ENCODE measurements around the gene KCNQ1. TPM values are rescaled to one million over a fixed set of nuclear protein-coding genes. Genes with fewer than 3 reads are reported as not detected.

KCNQ1 gene
- total RNA-seq, 2 experiments from 2014 or later: 9.1 to 10.9 TPM

DNA sequence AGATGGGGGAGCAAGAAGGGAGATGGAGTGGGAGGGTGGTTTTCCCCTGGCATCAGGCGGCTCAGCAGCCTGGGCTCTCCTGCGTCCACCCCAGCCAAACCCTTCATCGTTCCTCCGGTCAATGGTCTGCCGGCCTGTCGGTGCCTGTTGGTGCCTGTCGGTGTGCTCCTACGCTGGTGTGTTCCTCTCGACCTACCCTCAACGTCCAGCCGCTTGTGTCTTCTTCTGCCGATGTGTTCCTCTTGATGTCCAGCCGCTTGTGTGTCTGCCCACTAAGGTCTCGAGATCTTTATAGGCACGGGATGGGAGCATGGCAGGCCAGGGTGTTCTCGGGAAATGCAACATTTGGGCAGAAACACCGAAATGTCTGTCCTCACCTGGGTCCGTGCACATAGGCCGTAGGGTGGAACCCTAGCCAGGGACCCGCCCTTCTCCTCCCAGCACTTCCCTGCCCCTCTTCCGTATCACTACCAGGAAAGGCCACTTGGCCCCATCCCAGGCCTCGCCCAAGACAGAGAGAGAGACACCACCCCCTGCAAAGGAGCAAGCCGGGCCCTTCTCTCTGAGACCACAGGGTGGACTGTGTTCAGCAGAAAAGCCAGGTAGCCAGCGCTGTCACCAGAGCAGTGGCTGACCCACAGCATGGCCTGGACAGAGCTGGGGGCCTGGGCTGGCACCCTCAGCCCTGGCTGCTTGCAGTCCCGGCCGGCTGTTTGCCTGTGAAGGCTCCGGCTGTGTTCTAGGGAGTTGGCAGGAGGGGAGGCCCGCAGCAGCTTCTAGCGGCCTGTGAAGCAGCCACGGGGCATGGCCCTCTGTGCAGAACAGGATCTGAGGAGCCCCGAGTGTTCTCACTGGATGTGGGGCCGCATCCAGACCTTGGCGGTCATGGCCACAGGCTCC, 316.6 kb downstream of the KCNQ1 start:
- H3K27me3 Mint-ChIP-seq: no peaks in the 10 kb centered on the region
- no peaks in the 10 kb centered on the region for H3K9me3 Mint-ChIP-seq (ENCODE audit: low read depth)
- no peaks in the 10 kb centered on the region for H3K4me1 Mint-ChIP-seq
- CTCF ChIA-PET: no interaction called here
- POLR2A ChIA-PET: no interaction called here
- DNase-seq (peak; percentile 1), ATAC-seq (no peak)
- intact Hi-C loops (cut with DNase I, micrococcal nuclease): no loop called here
- H3K27ac Mint-ChIP-seq: no peak overlapping the region
- peaks cover 2% of the 10 kb centered on the region for H3K36me3 Mint-ChIP-seq (ENCODE audit: low read depth)
- no peak overlapping the region for H3K4me3 Mint-ChIP-seq

DNA sequence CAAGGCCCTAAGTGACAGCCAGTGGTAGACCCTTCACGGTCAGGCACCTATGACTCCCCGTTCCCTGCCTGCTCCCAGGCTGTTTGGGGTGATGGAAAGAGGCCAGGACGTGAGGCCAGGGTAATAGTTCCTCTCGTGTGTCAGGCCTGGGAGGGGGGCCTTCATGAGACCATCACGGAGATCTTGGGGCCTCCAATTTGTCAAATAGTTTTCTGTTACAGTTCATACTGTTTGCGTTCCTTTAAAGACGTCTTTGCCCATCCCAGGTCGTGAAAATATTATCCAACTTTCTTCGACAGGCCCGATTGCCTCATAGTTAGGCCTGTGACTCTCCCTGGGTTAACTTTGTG, 317.2 kb downstream of the KCNQ1 start:
- H3K4me3 Mint-ChIP-seq: no peak overlapping the region
- H3K9me3 Mint-ChIP-seq (ENCODE audit: low read depth): no peaks in the 10 kb centered on the region
- no peak overlapping the region for H3K27ac Mint-ChIP-seq
- CTCF ChIA-PET: no interaction called here
- DNase-seq: no peak
- POLR2A ChIA-PET: no interaction called here
- peaks cover 2% of the 10 kb centered on the region for H3K36me3 Mint-ChIP-seq (ENCODE audit: low read depth)
- no peak for ATAC-seq
- intact Hi-C loops (cut with DNase I, micrococcal nuclease): no loop called here
- no peaks in the 10 kb centered on the region for H3K27me3 Mint-ChIP-seq
- H3K4me1 Mint-ChIP-seq: no peaks in the 10 kb centered on the region

DNA sequence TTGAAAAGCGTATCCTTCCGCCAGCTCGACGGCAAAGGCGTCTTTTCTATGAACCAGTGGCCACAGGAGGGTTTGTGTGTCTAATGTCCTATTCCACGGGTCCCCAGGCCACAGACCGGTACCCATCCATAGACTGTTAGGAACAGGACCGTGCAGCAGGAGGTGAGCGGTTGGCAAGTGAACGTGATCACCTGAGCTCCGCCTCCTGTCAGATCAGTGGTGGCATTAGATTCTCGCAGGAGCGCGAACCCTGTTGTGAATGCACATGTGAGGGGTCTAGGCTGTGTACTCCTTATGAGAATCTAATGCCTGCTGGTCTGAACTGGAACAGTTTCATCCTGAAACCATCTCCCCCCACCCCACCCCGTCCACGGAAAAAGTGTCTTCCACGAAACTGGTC, 317.6 kb downstream of the KCNQ1 start:
- no peaks in the 10 kb centered on the region for H3K27me3 Mint-ChIP-seq
- ChIA-PET CTCF (no interaction called here), POLR2A (no interaction called here)
- H3K4me1 Mint-ChIP-seq: no peaks in the 10 kb centered on the region
- no peak overlapping the region for H3K4me3 Mint-ChIP-seq
- H3K36me3 Mint-ChIP-seq (ENCODE audit: low read depth): peaks cover 2% of the 10 kb centered on the region
- DNase-seq (peak; percentile 2), ATAC-seq (no peak)
- no peak overlapping the region for H3K27ac Mint-ChIP-seq
- H3K9me3 Mint-ChIP-seq (ENCODE audit: low read depth): no peaks in the 10 kb centered on the region
- intact Hi-C loops (cut with DNase I, micrococcal nuclease): no loop called here

DNA sequence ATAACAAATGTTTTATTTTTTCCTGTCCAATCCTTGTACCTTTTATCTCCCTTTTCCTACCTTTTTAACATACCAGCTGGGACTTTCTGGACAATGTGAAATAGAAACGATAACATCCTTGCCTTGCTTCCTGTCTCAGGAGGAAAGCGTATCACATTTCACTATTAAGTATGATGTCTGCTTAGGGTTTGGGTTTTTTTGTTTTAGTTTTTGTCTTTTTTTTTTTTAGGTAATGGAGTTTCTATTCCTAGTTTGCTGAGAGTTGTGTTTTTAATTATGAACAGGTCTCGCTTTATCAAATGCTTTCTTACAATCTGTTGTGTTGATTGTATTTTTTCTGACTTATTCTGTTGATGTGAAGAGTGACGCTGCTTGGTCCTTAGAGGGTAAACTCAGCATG, 319.2 kb downstream of the KCNQ1 start:
- POLR2A ChIA-PET: no interaction called here
- intact Hi-C loops (cut with DNase I, micrococcal nuclease): no loop called here
- peaks cover 2% of the 10 kb centered on the region for H3K36me3 Mint-ChIP-seq (ENCODE audit: low read depth)

DNA sequence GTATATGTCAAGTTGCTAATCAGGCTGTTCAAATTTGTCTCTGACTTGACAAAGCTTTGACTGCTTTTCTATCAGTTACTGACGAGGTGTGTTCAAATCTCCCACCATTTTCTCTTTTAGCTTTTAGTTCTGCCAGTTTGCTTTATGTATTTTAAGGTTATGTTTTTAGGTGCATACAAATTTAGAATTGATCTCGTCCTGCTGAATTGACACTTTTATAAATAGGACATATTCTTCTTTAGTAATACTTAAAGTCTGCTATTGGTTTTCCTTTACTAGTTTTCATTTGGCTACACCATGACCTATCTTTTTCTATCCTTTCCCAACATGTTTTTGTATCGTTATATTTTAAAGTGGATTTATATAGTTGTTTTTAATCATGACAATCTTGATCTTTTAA, 320.7 kb downstream of the KCNQ1 start:
- Mint-ChIP-seq H3K36me3 (ENCODE audit: low read depth) (peaks cover 2% of the 10 kb centered on the region), H3K27me3 (no peaks in the 10 kb centered on the region), H3K9me3 (ENCODE audit: low read depth) (no peaks in the 10 kb centered on the region), H3K27ac (no peak overlapping the region), H3K4me1 (no peaks in the 10 kb centered on the region), H3K4me3 (no peak overlapping the region)
- POLR2A ChIA-PET: no interaction called here
- ATAC-seq (no peak), DNase-seq (no peak)
- intact Hi-C loops (cut with DNase I, micrococcal nuclease): no loop called here
- CTCF ChIA-PET: no interaction called here

More for the DNA sequence above, 319.2 kb downstream of the KCNQ1 start:
- Mint-ChIP-seq H3K27ac (no peak overlapping the region), H3K4me3 (no peak overlapping the region), H3K9me3 (ENCODE audit: low read depth) (no peaks in the 10 kb centered on the region), H3K4me1 (no peaks in the 10 kb centered on the region), H3K27me3 (no peaks in the 10 kb centered on the region)
- CTCF ChIA-PET: interaction anchor here (0.8 kb wide), 1 partner anchor 8 kb away, joined by 3 read pairs; no protein-coding TSS in a partner anchor
- ATAC-seq (no peak), DNase-seq (no peak)

DNA sequence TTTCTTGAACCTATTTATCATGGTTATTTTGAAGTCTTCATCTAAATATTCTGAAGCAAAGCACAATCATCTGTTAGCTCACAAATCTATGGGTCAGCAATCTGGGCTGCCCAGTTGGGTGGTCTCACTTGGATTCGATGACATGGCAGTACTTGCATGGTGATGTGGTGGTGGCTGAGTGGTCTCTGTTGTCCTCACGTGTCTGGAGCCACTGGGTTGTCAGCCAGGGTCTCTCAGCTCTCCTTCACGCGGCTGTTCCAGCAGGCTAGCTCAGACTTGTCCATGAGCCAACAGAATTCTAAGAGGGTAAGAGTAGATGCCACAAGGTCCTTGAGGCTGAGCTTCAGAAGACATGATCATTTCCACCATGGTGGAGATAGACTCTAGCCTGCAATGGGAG, 321.4 kb downstream of the KCNQ1 start:
- ChIA-PET POLR2A (no interaction called here), CTCF (interaction anchor here (0.7 to 1.4 kb wide), 2 partner anchors 9 to 325 kb away, joined by 3 read pairs; no protein-coding TSS in a partner anchor)
- intact Hi-C loops (cut with DNase I, micrococcal nuclease): no loop called here
- Mint-ChIP-seq H3K4me1 (no peaks in the 10 kb centered on the region), H3K36me3 (ENCODE audit: low read depth) (peaks cover 2% of the 10 kb centered on the region), H3K27me3 (no peaks in the 10 kb centered on the region), H3K9me3 (ENCODE audit: low read depth) (no peaks in the 10 kb centered on the region), H3K27ac (no peak overlapping the region), H3K4me3 (no peak overlapping the region)
- DNase-seq (peak; percentile 1), ATAC-seq (no peak)

DNA sequence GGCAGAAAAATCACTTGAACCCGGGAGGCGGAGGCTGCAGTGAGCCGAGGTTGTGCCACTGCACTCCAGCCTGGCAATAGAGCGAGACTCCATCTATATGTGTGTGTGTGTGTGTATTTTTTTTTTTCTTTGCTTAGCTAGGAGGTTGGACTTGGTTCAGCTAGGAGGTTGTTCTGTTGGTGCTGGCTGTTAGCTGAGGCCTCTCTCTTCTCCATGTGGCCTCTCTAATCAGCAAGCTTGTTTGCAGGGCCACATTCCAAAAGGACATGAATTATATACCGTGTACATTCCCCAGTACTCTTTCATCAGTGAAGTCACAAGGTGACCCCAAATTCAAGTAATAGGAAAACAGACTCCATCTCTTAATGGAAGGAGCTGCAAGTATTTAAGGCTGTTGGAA, 322.3 kb downstream of the KCNQ1 start:
- POLR2A ChIA-PET: no interaction called here
- peaks cover 5% of the 10 kb centered on the region for H3K36me3 Mint-ChIP-seq (ENCODE audit: low read depth)
- no peaks in the 10 kb centered on the region for H3K27me3 Mint-ChIP-seq
- no peaks in the 10 kb centered on the region for H3K9me3 Mint-ChIP-seq (ENCODE audit: low read depth)
- no peak overlapping the region for H3K4me3 Mint-ChIP-seq
- no peak for ATAC-seq
- intact Hi-C loops (cut with DNase I, micrococcal nuclease): no loop called here
- H3K4me1 Mint-ChIP-seq: no peaks in the 10 kb centered on the region
- H3K27ac Mint-ChIP-seq: no peak overlapping the region
- CTCF ChIA-PET: interaction anchor here (1.4 kb wide), 1 partner anchor 8 kb away, joined by 3 read pairs; no protein-coding TSS in a partner anchor
- no peak for DNase-seq

DNA sequence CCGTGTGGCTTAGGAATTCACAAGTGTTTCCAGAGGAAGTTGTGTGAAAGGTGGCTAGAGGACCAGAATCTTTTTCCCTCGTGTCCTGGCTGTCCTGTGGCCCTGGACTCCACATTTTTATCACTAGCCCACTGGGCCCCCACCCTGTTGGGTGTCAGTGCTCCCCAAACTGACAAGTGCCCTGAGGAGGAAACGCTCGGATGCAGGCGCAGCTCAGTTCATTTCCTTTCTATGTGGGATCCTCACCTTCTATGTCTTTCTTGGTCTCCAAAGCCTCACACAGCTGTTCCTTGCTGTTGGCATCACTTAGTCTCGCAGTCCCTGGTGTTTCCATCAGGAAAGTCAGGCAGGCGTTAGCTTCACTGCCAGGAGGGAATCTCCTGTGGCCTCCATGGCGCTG, 323.0 kb downstream of the KCNQ1 start:
- peaks cover 3% of the 10 kb centered on the region for H3K4me1 Mint-ChIP-seq
- intact Hi-C loops (cut with DNase I, micrococcal nuclease): no loop called here
- no peak overlapping the region for H3K27ac Mint-ChIP-seq
- DNase-seq: no peak
- ATAC-seq: no peak
- ChIA-PET POLR2A (no interaction called here), CTCF (no interaction called here)
- no peaks in the 10 kb centered on the region for H3K9me3 Mint-ChIP-seq (ENCODE audit: low read depth)
- no peak overlapping the region for H3K4me3 Mint-ChIP-seq
- peaks cover 5% of the 10 kb centered on the region for H3K36me3 Mint-ChIP-seq (ENCODE audit: low read depth)
- H3K27me3 Mint-ChIP-seq: no peaks in the 10 kb centered on the region

DNA sequence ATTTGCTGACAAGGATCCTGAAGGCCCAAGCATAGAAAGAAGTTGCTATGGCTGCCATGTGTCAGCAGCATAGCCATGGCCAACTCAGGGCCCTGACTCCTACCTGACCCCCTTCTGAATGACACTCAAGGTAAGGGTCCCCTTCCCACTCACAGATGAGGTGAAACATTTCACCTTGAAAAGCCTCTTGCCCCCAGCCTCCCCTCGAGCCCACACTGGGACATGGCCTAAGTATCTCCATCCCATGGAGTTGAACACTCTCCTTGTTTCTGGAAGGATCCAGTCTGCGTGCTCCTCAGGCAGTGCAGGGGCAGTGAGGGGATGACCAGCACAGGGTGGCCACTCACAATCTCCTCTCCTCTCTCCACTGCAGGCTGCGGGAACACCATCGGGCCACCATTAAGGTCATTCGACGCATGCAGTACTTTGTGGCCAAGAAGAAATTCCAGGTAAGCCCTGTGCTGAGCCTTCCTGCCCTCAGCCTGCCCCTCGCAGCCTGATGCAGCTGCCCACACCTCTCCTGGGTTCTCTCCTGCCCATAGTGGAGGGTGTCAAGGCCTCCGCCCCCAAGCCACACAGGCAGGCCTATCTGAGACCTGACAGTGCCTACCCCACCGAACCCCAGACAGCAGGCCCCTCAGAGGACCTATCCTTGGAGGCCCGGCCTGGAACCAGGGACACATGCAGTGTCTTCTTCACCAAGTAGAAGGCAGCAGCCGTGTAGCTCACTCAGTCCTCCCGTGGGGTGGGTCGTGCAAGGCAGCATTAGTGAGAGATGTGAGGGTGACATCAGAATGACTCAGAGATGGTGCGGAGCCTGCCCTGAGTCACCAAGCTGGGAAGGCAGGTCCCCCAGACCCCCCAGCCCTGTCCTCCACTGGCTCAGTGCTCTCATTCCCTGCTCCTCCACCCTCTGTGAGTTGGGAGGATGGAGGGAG, 323.9 kb downstream of the KCNQ1 start:
- no peak overlapping the region for H3K27ac Mint-ChIP-seq
- peak; percentile 62 for DNase-seq
- H3K27me3 Mint-ChIP-seq: no peaks in the 10 kb centered on the region

DNA sequence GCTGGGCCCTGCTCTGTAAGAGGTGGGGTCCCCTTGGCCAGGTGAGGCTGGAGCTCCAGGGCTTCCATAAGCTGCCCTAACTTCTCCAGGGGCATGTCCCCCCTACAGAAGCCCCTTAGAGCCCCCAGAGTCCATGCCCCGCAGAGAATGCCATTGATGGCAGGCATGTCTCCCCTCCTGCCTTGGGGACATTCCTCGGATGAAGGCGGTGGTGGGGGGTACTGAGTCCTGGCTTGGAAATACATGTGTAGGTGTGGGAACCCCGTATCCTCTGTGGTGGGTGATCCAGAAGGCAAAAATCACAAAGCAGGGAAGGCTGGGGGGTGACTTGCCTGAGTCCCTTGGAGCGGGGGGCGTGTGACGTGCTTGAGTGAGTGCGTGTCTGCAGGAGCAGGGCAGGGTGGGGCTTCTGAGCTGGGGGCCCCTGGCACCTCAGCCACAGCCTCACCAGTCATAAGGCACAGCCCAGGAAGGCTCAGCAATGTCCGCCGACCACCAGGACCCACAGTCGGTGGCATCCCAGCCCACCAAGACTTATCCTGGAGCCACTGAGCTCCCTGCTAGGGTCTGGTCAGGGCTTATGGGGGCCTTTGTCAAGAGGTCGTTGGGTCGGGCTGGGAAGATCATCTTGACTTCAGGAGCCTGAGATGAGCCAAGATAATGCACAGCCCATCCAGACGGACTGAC, 324.7 kb downstream of the KCNQ1 start:
- no peaks in the 10 kb centered on the region for H3K27me3 Mint-ChIP-seq
- ATAC-seq (no peak), DNase-seq (peak; percentile 2)
- H3K4me3 Mint-ChIP-seq: no peak overlapping the region
- no peaks in the 10 kb centered on the region for H3K9me3 Mint-ChIP-seq (ENCODE audit: low read depth)
- intact Hi-C loops (cut with DNase I, micrococcal nuclease): no loop called here
- CTCF ChIA-PET: no interaction called here
- POLR2A ChIA-PET: no interaction called here
- H3K27ac Mint-ChIP-seq: no peak overlapping the region
- peaks cover 10% of the 10 kb centered on the region for H3K4me1 Mint-ChIP-seq
- H3K36me3 Mint-ChIP-seq (ENCODE audit: low read depth): peaks cover 5% of the 10 kb centered on the region

More for the DNA sequence above, 323.9 kb downstream of the KCNQ1 start:
- CTCF ChIA-PET: no interaction called here
- ATAC-seq: peak; percentile 90
- Mint-ChIP-seq H3K9me3 (ENCODE audit: low read depth) (no peaks in the 10 kb centered on the region), H3K4me3 (no peak overlapping the region), H3K36me3 (ENCODE audit: low read depth) (peaks cover 5% of the 10 kb centered on the region), H3K4me1 (peaks cover 8% of the 10 kb centered on the region)
- POLR2A ChIA-PET: no interaction called here
- intact Hi-C loops (cut with DNase I, micrococcal nuclease): no loop called here

DNA sequence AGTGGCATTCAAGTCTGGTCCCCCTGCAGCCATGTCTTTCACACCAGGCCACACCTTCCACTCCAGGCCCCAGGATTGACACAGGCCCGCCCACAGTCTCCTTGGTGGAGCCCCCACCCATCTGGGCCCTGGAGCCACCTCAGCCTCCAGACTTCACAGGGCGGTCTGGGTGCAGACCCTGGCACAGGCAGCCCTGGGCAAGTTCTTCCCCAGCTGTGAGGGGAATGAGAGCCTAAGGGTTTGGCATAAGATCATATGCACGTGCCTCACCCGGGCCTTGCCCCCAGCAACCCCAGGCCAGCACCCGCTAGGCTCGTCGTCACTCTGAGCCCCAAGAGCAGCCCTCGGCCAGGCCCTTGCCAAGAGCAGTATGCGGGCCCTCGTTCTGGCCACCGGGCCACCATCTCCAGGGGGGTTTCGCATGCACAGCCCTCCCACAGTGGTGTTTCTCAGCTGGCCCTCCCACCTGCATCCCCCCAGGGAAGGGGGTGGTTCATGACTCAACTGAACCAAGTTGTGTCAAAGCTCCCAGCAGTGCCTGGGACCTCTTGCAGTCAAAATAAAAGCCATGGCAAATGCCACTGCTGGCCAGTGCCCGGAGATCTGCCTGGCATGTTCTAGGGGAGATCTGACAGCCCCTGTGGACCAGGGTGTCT, 325.4 kb downstream of the KCNQ1 start:
- Mint-ChIP-seq H3K4me3 (no peak overlapping the region), H3K9me3 (ENCODE audit: low read depth) (no peaks in the 10 kb centered on the region), H3K4me1 (peaks cover 15% of the 10 kb centered on the region), H3K27me3 (no peaks in the 10 kb centered on the region), H3K36me3 (ENCODE audit: low read depth) (peaks cover 3% of the 10 kb centered on the region), H3K27ac (no peak overlapping the region)
- ATAC-seq (no peak), DNase-seq (peak; percentile 4)
- intact Hi-C loops (cut with DNase I, micrococcal nuclease): no loop called here
- POLR2A ChIA-PET: no interaction called here
- CTCF ChIA-PET: no interaction called here
